ENCODE results near the gene CHI3L1. TPM values are rescaled to one million over a fixed set of nuclear protein-coding genes. Genes with fewer than 3 reads are reported as not detected.

CHI3L1 gene
- total RNA-seq, 2 experiments from 2014 or later = not detected

GRCh38 chr1:203137324-203137723, 49.2 kb downstream of the CHI3L1 start:
- ChIA-PET CTCF (ENCODE audit: unreplicated experiment) (no interaction called here), POLR2A (interaction anchor here (0.8 kb wide), 1 partner anchor 880 kb away, joined by 3 read pairs; no protein-coding TSS in a partner anchor)
- Histone ChIP-seq H3K4me1 (ENCODE audit: insufficient read depth, low read length, poor library complexity, severe bottlenecking) (no peaks in the 10 kb centered on the region), H3K9me3 (ENCODE audit: low read length) (no peaks in the 10 kb centered on the region), H3K4me3 (ENCODE audit: low read depth, low read length, poor library complexity, severe bottlenecking) (no peak overlapping the region), H3K79me2 (ENCODE audit: insufficient read depth, low read depth, low read length) (no peaks in the 10 kb centered on the region), H3K36me3 (ENCODE audit: insufficient read depth, low read length) (no peaks in the 10 kb centered on the region), H3K4me2 (ENCODE audit: low read length) (no peak overlapping the region), H3K27ac (ENCODE audit: low read depth, low read length, poor library complexity, severe bottlenecking) (no peak overlapping the region), H3K9me2 (ENCODE audit: insufficient read depth, low read length) (no peaks in the 10 kb centered on the region), H4K20me1 (ENCODE audit: insufficient read depth, low read length) (no peaks in the 10 kb centered on the region), H2AFZ (ENCODE audit: low read length) (no peak overlapping the region)
- TF ChIP-seq CTCF (conservative IDR thresholded peaks at IDR 0.05; ENCODE audit: low read length) (no peak), EZH2phosphoT487 (IDR thresholded peaks at IDR 0.05; ENCODE audit: borderline replicate concordance, low read depth, low read length) (no peak)
- intact Hi-C loops (cut with micrococcal nuclease; ENCODE audit: unreplicated experiment) = no loop called here
- no TSS peak for BruUV-seq (replicated peaks)
- DNase-seq (ENCODE audit: low spot score) = no peak

DNA sequence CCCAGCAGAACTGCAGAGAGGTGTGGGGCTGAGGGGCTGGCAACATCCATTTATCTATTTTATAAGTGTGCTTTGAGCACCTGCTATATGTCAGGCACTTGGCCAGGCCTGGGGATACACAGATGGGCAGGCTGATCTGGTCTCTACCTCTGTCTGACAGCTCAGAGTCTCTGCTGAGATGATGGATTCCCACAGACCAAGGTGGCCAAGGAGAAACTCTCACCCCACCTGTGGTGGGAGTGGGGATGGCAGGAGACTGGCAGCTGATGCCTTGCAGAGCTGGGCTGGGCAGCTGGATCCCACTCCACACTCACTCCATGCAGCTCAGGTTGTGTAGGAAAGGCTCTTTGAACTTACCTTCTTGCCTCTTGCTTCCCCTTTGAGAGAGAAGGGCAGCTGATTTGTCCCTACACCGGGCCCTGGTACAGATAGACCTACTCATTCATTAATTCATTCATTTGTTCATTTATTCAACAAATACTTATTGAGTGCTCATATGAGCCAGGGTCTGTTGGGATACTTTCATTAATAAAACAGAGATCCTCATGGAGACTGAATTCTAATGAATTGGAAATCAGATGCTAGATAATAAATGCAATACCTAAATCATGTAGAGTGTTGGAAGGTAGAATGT, 50.0 kb downstream of the CHI3L1 start:
- intact Hi-C loops (cut with micrococcal nuclease; ENCODE audit: unreplicated experiment) = no loop called here

More for the DNA sequence above, 50.0 kb downstream of the CHI3L1 start:
- Histone ChIP-seq H3K4me3 (ENCODE audit: low read depth, low read length, poor library complexity, severe bottlenecking) (no peak overlapping the region), H4K20me1 (ENCODE audit: insufficient read depth, low read length) (no peaks in the 10 kb centered on the region), H2AFZ (ENCODE audit: low read length) (no peak overlapping the region), H3K4me1 (ENCODE audit: insufficient read depth, low read length, poor library complexity, severe bottlenecking) (no peaks in the 10 kb centered on the region), H3K9me3 (ENCODE audit: low read length) (no peaks in the 10 kb centered on the region), H3K79me2 (ENCODE audit: insufficient read depth, low read depth, low read length) (no peaks in the 10 kb centered on the region), H3K4me2 (ENCODE audit: low read length) (no peak overlapping the region), H3K36me3 (ENCODE audit: insufficient read depth, low read length) (no peaks in the 10 kb centered on the region), H3K9me2 (ENCODE audit: insufficient read depth, low read length) (no peaks in the 10 kb centered on the region), H3K27ac (ENCODE audit: low read depth, low read length, poor library complexity, severe bottlenecking) (no peak overlapping the region)
- ChIA-PET POLR2A (no interaction called here), CTCF (ENCODE audit: unreplicated experiment) (no interaction called here)
- TF ChIP-seq CTCF (conservative IDR thresholded peaks at IDR 0.05; ENCODE audit: low read length) (no peak), EZH2phosphoT487 (IDR thresholded peaks at IDR 0.05; ENCODE audit: borderline replicate concordance, low read depth, low read length) (no peak)
- no TSS peak for BruUV-seq (replicated peaks)
- no peak for DNase-seq (ENCODE audit: low spot score)
